Measurements from ENCODE around the gene GRAMD1A.

GRAMD1A gene

GRCh38 chr19:35021596-35021995 lies 21.5 kb downstream of the GRAMD1A start:
- H3K4me3 ChIP-seq (ENCODE audit: low read depth, low read length), result no peak overlapping the region
- no peak for TF ChIP-seq CTCF (IDR thresholded peaks at IDR 0.05; ENCODE audit: low read depth, low read length, missing control alignments)
- in situ Hi-C loops (cut with HindIII; ENCODE audit: low sequenced_read_pairs), result no loop called here
- no peak for DNase-seq (ENCODE audit: low read depth)

- in situ Hi-C loops (cut with HindIII; ENCODE audit: low sequenced_read_pairs), result no loop called here
- DNase-seq (ENCODE audit: low read depth), result no peak
- H3K4me3 ChIP-seq (ENCODE audit: low read depth, low read length), result no peak overlapping the region
- TF ChIP-seq CTCF (IDR thresholded peaks at IDR 0.05; ENCODE audit: low read depth, low read length, missing control alignments), result no peak
Observed at GRCh38 chr19:35022460-35022859, 22.3 kb downstream of the GRAMD1A start.

GRCh38 chr19:35023428-35023827 lies 23.3 kb downstream of the GRAMD1A start:
- in situ Hi-C loops (cut with HindIII; ENCODE audit: low sequenced_read_pairs), result no loop called here
- no peak overlapping the region for H3K4me3 ChIP-seq (ENCODE audit: low read depth, low read length)
- no peak for TF ChIP-seq CTCF (IDR thresholded peaks at IDR 0.05; ENCODE audit: low read depth, low read length, missing control alignments)
- no peak for DNase-seq (ENCODE audit: low read depth)

- no peak for TF ChIP-seq CTCF (IDR thresholded peaks at IDR 0.05; ENCODE audit: low read depth, low read length, missing control alignments)
- no peak for DNase-seq (ENCODE audit: low read depth)
- H3K4me3 ChIP-seq (ENCODE audit: low read depth, low read length), result no peak overlapping the region
- in situ Hi-C loops (cut with HindIII; ENCODE audit: low sequenced_read_pairs), result no loop called here
Observed at GRCh38 chr19:35024095-35024494, 24.0 kb downstream of the GRAMD1A start.

- no peak for DNase-seq (ENCODE audit: low read depth)
- no peak for TF ChIP-seq CTCF (IDR thresholded peaks at IDR 0.05; ENCODE audit: low read depth, low read length, missing control alignments)
- no peak overlapping the region for H3K4me3 ChIP-seq (ENCODE audit: low read depth, low read length)
- in situ Hi-C loops (cut with HindIII; ENCODE audit: low sequenced_read_pairs), result no loop called here
Observed at GRCh38 chr19:35025969-35026368, 25.8 kb downstream of the GRAMD1A start.

GRCh38 chr19:35026418-35026817 lies 26.3 kb downstream of the GRAMD1A start:
- no peak overlapping the region for H3K4me3 ChIP-seq (ENCODE audit: low read depth, low read length)
- no peak for TF ChIP-seq CTCF (IDR thresholded peaks at IDR 0.05; ENCODE audit: low read depth, low read length, missing control alignments)
- DNase-seq (ENCODE audit: low read depth), result no peak
- in situ Hi-C loops (cut with HindIII; ENCODE audit: low sequenced_read_pairs), result no loop called here

- no peak overlapping the region for H3K4me3 ChIP-seq (ENCODE audit: low read depth, low read length)
- in situ Hi-C loops (cut with HindIII; ENCODE audit: low sequenced_read_pairs), result no loop called here
- no peak for DNase-seq (ENCODE audit: low read depth)
- no peak for TF ChIP-seq CTCF (IDR thresholded peaks at IDR 0.05; ENCODE audit: low read depth, low read length, missing control alignments)
Observed at GRCh38 chr19:35027009-35027408, 26.9 kb downstream of the GRAMD1A start.
